Hematopoietic multipotent progenitor cell treated with erythropoietin and hydrocortisone succinate and interleukin-3 and kit ligand, for 6 days (in vitro differentiated cells): ENCODE results near the gene CTSE.
"Not testable (repeated sequence)": the region's sequence is repeated elsewhere in the genome, so short reads cannot be mapped to it uniquely, and the experiment has no call there.

ENCODE experiments used
- DNase-seq: peaks from one replicate; pipeline ENCODE4 v3.0.0-alpha.2; 2015

Gene CTSE

GRCh38 chr1:206023695-206024094 is at the start of gene CTSE:
CTSE (minus strand) TSS chr1:206023895; CDS start chr1:206023791, 104 bp downstream.
- no peak for DNase-seq

- no peak for DNase-seq
These were observed 47.1 kb upstream of the CTSE start for GRCh38 chr1:206070627-206071304.

GRCh38 chr1:206068314-206068713 is 44.6 kb upstream of the CTSE start:
- DNase-seq = no peak

- DNase-seq = peak; percentile 66
These were observed 44.0 kb upstream of the CTSE start for GRCh38 chr1:206067486-206068227.

- peak; percentile 82 for DNase-seq
These were observed 42.9 kb upstream of the CTSE start for GRCh38 chr1:206066479-206067171.

- peak; percentile 60 for DNase-seq
These were observed 42.0 kb upstream of the CTSE start for GRCh38 chr1:206065547-206066145.

- DNase-seq = not testable (repeated sequence)
These were observed 40.8 kb upstream of the CTSE start for GRCh38 chr1:206064501-206064900.

- not testable (repeated sequence) for DNase-seq
These were observed 40.3 kb upstream of the CTSE start for GRCh38 chr1:206064001-206064400.

GRCh38 chr1:206062464-206062863 is 38.8 kb upstream of the CTSE start:
- no peak for DNase-seq

GRCh38 chr1:206060844-206061243 is 37.1 kb upstream of the CTSE start:
- no peak for DNase-seq

- DNase-seq = peak; percentile 55
These were observed 35.7 kb upstream of the CTSE start for GRCh38 chr1:206059355-206059915.

- no peak for DNase-seq
These were observed 35.2 kb upstream of the CTSE start for GRCh38 chr1:206058927-206059292.

- DNase-seq = not testable (repeated sequence)
These were observed 34.7 kb upstream of the CTSE start for GRCh38 chr1:206058289-206058926.

- not testable (repeated sequence) for DNase-seq
These were observed 32.1 kb upstream of the CTSE start for GRCh38 chr1:206055639-206056323.

GRCh38 chr1:206055069-206055625 is 31.5 kb upstream of the CTSE start:
- DNase-seq = not testable (repeated sequence)

- not testable (repeated sequence) for DNase-seq
These were observed 29.9 kb upstream of the CTSE start for GRCh38 chr1:206053616-206054015.

GRCh38 chr1:206052919-206053610 is 29.4 kb upstream of the CTSE start, which contains the start of gene RHEX:
RHEX (plus strand) TSS chr1:206053173; CDS start chr1:206097829, 44,656 bp downstream.
- DNase-seq = not testable (repeated sequence)

- not testable (repeated sequence) for DNase-seq
These were observed 28.7 kb upstream of the CTSE start for GRCh38 chr1:206052231-206052865.

- DNase-seq = peak; percentile 52
These were observed 27.1 kb upstream of the CTSE start for GRCh38 chr1:206050655-206051235.
